IMR-90 (cell line): ENCODE results near the gene EPB41L4A.

Experiments used
- POLR2A ChIP-seq: IDR thresholded peaks from 2 replicates; pipeline ENCODE4 v1.6.1; 2012; ENCODE audit warnings: mild to moderate bottlenecking, low read depth, low read length
- SMC3 ChIP-seq: fragments of 150-350 bp; IDR thresholded peaks from 2 replicates; pipeline ENCODE4 v1.6.1; 2016; ENCODE audit warnings: low read depth, mild to moderate bottlenecking, antibody characterized with exemption, low read length, moderate library complexity
- TF ChIP-seq, protein P1 (sequence below): conservative IDR thresholded peaks from 2 replicates; pipeline ENCODE4 v1.5.1; 2012; ENCODE audit warnings: mild to moderate bottlenecking, low read depth, low read length, improper control_type of control experiment

DNA sequence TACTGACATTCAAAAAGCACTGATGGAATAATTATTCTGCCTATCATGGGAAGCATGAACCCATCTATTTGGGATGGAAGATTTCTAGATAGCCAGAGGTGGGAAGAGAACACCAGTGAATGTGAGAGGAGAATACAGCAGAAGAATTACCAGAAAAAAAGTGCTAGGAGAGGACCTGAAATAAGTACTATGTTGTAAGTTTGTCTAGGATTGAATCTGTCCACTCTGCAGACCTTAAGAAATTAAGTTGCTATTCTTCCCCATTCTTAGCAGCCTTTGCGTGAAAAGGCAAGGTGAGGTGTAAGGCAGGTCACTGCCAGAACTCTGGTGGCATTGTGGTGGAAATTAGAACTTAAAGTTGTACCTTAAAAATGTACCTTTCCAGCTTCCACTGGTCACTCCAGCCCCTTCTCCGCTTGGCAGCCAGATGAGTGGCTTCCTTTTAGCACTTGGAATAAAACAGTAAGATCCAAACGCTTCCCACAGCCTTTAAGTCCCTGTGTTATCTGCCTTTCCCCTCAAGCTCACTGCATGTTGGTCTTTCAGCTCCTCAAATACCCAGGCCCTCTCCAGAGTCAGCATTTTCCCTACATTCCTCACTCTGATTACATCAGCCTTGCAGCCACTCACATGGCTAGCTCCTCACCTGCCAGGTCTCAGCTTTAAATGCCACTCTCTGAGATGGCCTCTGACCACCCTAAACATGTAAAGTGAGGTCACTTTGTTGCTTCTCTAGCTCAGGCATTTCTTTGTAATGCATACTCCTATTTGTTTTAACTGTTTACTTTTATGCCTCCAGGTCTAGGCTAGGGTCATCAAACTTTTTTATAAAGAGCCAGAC lies 253.0 kb downstream of the EPB41L4A start:
- TF ChIP-seq SMC3 = no peak
- TF ChIP-seq POLR2A = no peak; the same call in 1 of the 2 replicates
- TF ChIP-seq, protein P1, sequence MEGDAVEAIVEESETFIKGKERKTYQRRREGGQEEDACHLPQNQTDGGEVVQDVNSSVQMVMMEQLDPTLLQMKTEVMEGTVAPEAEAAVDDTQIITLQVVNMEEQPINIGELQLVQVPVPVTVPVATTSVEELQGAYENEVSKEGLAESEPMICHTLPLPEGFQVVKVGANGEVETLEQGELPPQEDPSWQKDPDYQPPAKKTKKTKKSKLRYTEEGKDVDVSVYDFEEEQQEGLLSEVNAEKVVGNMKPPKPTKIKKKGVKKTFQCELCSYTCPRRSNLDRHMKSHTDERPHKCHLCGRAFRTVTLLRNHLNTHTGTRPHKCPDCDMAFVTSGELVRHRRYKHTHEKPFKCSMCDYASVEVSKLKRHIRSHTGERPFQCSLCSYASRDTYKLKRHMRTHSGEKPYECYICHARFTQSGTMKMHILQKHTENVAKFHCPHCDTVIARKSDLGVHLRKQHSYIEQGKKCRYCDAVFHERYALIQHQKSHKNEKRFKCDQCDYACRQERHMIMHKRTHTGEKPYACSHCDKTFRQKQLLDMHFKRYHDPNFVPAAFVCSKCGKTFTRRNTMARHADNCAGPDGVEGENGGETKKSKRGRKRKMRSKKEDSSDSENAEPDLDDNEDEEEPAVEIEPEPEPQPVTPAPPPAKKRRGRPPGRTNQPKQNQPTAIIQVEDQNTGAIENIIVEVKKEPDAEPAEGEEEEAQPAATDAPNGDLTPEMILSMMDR = no peak
